Measurements from ENCODE around the gene RTF2.

DNA sequence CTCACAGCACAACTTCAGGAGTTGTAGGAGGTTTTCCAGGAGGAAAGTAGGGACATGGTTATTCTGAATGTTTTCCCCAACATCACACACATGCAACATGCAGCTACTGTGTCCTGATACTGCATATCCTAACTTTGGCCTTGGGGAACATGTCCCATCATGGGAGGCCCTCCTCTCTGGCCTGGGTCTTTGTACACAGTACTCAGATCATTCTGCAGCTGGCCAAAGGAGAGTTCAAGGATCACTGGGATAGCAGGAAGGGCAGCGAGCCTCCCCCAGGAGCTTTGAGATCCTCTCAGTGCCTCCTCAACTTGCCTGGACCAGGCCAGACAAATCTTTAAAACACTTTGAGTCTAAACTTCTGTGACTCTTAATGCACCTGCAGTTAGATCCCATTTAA, 43.5 kb upstream of the RTF2 start:
- TF ChIP-seq, protein P1, sequence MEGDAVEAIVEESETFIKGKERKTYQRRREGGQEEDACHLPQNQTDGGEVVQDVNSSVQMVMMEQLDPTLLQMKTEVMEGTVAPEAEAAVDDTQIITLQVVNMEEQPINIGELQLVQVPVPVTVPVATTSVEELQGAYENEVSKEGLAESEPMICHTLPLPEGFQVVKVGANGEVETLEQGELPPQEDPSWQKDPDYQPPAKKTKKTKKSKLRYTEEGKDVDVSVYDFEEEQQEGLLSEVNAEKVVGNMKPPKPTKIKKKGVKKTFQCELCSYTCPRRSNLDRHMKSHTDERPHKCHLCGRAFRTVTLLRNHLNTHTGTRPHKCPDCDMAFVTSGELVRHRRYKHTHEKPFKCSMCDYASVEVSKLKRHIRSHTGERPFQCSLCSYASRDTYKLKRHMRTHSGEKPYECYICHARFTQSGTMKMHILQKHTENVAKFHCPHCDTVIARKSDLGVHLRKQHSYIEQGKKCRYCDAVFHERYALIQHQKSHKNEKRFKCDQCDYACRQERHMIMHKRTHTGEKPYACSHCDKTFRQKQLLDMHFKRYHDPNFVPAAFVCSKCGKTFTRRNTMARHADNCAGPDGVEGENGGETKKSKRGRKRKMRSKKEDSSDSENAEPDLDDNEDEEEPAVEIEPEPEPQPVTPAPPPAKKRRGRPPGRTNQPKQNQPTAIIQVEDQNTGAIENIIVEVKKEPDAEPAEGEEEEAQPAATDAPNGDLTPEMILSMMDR (optimal IDR thresholded peaks at IDR 0.05 in 1 of 3, IDR thresholded peaks at IDR 0.05 in 1 of 3, conservative IDR thresholded peaks at IDR 0.05 in 1 of 3; ENCODE audit: extremely low read depth in 1 of 3, insufficient read depth in 2 of 3, low read length in 3 of 3), result no peak
- no peak for TF ChIP-seq EZH2 (IDR thresholded peaks at IDR 0.05; ENCODE audit: low read length)
